Chondrocyte (in vitro differentiated cells): ENCODE results near the gene CDH7. TPM values are rescaled to one million over a fixed set of nuclear protein-coding genes. Genes with fewer than 3 reads are reported as not detected.

Source experiments
- DNase-seq: peaks from one replicate; pipeline ENCODE4 v3.0.0; 2021; ENCODE audit warnings: mixed read lengths, low spot score
- H3K27ac Mint-ChIP-seq: one replicate; pipeline ENCODE4 v1.8.0; 2021; ENCODE audit warnings: mild to moderate bottlenecking, moderate library complexity, mixed read lengths; ENCODE audit not compliant: unreplicated experiment
- H3K27me3 Mint-ChIP-seq: 2 replicates; pipeline ENCODE4 v1.8.0; 2021; ENCODE audit warnings: low read depth, mixed read lengths
- H3K36me3 Mint-ChIP-seq: 2 replicates; pipeline ENCODE4 v1.8.0; 2021; ENCODE audit warnings: low read depth, mixed read lengths
- H3K4me1 Mint-ChIP-seq: 2 replicates; pipeline ENCODE4 v1.8.0; 2021; ENCODE audit warnings: low read depth, mild to moderate bottlenecking, mixed read lengths
- H3K4me3 Mint-ChIP-seq: one replicate; pipeline ENCODE4 v1.8.0; 2021; ENCODE audit warnings: mild to moderate bottlenecking, moderate library complexity, mixed read lengths; ENCODE audit not compliant: unreplicated experiment
- H3K9me3 Mint-ChIP-seq: 2 replicates; pipeline ENCODE4 v1.8.0; 2021; ENCODE audit warnings: low read depth, mixed read lengths
- total RNA-seq: library from RNA; stranded (reverse); gene quantifications from 3 replicates; pipeline ENCODE4 v1.2.1, GENCODE V29; 2021
- TF ChIP-seq, protein P1 (sequence below): fragments of 200-600 bp; sonication (generic); IDR thresholded peaks from 2 replicates; pipeline ENCODE4 v1.5.0; 2021; ENCODE audit warnings: antibody characterized with exemption, mild to moderate bottlenecking, moderate library complexity

The CDH7 gene
- total RNA-seq, 1 donor from 2014 or later: not detected

DNA sequence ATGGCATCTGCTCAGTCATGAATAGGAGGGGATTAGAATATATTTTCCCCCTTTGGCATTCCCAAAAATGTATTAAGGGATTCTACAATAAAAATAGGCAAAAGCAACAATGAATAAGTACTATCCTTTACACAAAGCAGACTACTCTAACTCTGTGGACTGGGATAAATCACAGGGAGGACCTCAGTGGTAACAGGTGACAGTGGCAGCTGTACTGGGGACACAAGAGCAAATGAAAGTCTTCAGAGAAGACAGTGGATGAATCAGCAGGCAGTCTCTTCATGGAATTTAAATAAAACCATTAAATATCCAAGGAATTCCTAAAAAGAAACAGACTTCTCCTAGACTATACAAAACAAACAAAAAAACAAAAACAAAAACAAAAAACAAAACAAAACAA lies 4.8 kb downstream of the CDH7 start:
- no peak for DNase-seq
- Mint-ChIP-seq H3K36me3 (no peaks in the 10 kb centered on the region), H3K27ac (no peak overlapping the region), H3K27me3 (peaks cover 45% of the 10 kb centered on the region), H3K9me3 (no peaks in the 10 kb centered on the region), H3K4me3 (no peak overlapping the region), H3K4me1 (peaks cover 6% of the 10 kb centered on the region)
- TF ChIP-seq, protein P1, sequence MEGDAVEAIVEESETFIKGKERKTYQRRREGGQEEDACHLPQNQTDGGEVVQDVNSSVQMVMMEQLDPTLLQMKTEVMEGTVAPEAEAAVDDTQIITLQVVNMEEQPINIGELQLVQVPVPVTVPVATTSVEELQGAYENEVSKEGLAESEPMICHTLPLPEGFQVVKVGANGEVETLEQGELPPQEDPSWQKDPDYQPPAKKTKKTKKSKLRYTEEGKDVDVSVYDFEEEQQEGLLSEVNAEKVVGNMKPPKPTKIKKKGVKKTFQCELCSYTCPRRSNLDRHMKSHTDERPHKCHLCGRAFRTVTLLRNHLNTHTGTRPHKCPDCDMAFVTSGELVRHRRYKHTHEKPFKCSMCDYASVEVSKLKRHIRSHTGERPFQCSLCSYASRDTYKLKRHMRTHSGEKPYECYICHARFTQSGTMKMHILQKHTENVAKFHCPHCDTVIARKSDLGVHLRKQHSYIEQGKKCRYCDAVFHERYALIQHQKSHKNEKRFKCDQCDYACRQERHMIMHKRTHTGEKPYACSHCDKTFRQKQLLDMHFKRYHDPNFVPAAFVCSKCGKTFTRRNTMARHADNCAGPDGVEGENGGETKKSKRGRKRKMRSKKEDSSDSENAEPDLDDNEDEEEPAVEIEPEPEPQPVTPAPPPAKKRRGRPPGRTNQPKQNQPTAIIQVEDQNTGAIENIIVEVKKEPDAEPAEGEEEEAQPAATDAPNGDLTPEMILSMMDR: no peak

DNA sequence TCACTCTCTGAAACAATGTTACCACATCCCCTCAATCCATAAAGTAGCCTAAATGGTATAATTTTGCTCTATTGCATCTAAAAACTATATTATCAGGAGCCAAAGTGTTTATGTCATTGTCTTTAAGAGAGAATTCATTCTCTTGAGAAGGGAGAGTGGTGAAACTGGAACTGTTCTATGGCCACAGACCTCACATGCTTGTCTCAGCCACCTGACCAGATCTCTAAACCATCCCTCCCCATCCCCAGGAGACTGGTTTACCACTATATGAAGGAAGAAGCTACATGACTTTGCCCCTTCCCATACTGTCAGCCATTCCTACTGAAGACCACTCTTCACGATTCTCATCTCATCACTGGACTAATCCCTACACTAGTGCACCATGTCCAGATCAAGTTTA lies 9.6 kb downstream of the CDH7 start:
- Mint-ChIP-seq H3K27ac (no peak overlapping the region), H3K4me1 (no peaks in the 10 kb centered on the region), H3K36me3 (no peaks in the 10 kb centered on the region), H3K4me3 (no peak overlapping the region), H3K27me3 (peaks cover 25% of the 10 kb centered on the region), H3K9me3 (no peaks in the 10 kb centered on the region)
- TF ChIP-seq, protein P1: no peak
- no peak for DNase-seq

DNA sequence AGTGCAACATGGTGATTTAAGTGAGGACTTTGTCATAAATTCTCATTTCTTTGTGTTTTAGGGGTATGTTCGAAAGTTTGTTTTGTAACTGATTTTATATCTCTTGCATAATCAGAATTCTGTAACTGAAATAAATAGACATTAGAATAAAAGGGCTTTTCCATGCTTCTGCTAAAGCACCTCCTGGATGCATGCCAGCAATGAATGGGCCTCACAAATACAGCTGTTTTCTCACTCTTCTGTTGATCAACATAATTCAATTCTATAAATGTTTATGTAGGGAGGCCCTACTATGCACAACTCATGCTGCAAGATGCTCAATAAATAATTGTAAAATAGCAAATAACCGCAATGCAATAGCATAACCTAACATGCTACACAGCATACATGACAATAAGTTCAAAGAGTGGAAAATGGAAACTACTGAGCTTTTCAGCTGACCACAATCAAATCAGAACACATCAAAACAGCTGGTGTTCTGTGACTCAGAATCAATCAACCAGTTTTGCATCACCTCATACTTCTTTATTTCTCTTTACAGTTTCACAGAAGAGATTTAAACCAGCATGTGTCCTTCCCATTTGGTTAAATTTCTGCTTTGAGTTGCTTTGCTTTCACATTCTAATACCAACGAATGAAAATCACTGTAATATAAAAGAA lies 11.0 kb downstream of the CDH7 start:
- H3K9me3 Mint-ChIP-seq: no peaks in the 10 kb centered on the region
- peaks cover 15% of the 10 kb centered on the region for H3K27me3 Mint-ChIP-seq
- H3K27ac Mint-ChIP-seq: no peak overlapping the region
- no peak for DNase-seq
- no peaks in the 10 kb centered on the region for H3K36me3 Mint-ChIP-seq
- H3K4me1 Mint-ChIP-seq: no peaks in the 10 kb centered on the region
- TF ChIP-seq, protein P1: no peak
- no peak overlapping the region for H3K4me3 Mint-ChIP-seq

GRCh38 chr18:65762556-65762955 lies 11.7 kb downstream of the CDH7 start:
- H3K27me3 Mint-ChIP-seq: peaks cover 13% of the 10 kb centered on the region

DNA sequence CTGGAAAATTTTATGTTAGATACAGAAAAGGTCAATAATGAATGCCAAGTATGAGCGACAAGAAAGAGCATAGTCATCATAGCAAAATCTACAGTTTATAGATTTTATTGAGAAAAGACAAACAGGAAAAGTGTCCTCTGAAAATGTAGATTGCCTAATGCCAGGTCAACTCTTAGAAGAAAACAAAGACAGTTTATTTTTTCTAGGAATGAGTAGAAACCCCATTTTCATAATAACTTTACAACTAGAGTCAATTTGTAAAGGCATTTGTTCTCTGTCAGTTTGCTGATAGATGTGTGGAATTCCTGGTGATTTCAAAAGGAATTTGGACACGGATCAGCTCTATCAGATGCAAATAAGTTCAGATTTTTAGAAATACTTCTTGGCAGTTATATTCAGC lies 16.6 kb downstream of the CDH7 start:
- no peak overlapping the region for H3K4me3 Mint-ChIP-seq
- H3K9me3 Mint-ChIP-seq: no peaks in the 10 kb centered on the region
- TF ChIP-seq, protein P1: no peak
- no peak overlapping the region for H3K27ac Mint-ChIP-seq
- no peaks in the 10 kb centered on the region for H3K36me3 Mint-ChIP-seq
- peaks cover 7% of the 10 kb centered on the region for H3K27me3 Mint-ChIP-seq
- DNase-seq: no peak
- no peaks in the 10 kb centered on the region for H3K4me1 Mint-ChIP-seq

More at GRCh38 chr18:65762556-65762955, 11.7 kb downstream of the CDH7 start:
- TF ChIP-seq, protein P1: no peak
- no peak for DNase-seq
- Mint-ChIP-seq H3K9me3 (no peaks in the 10 kb centered on the region), H3K4me1 (no peaks in the 10 kb centered on the region), H3K4me3 (no peak overlapping the region), H3K36me3 (no peaks in the 10 kb centered on the region), H3K27ac (no peak overlapping the region)
